HG02840 (cell line): ENCODE measurements around the gene PDE6G.
"Not testable (repeated sequence)": the region's sequence is repeated elsewhere in the genome, so short reads cannot be mapped to it uniquely, and the experiment has no call there.

Experiments used
- ATAC-seq: cut with Tn5 transposase; IDR thresholded peaks from one replicate; pipeline ENCODE4 v1.9.1; 2021; ENCODE audit warnings: mild to moderate bottlenecking, moderate library complexity, moderate number of reproducible peaks; ENCODE audit not compliant: unreplicated experiment, low FRiP score

PDE6G gene

GRCh38 chr17:81638683-81639082, 17.7 kb downstream of the PDE6G start:
- ATAC-seq: no peak

- ATAC-seq: peak; percentile 83
Observed at GRCh38 chr17:81636505-81637288, 19.6 kb downstream of the PDE6G start, which contains the start of the genes NPLOC4 and TSPAN10. NPLOC4 (minus strand) TSS chr17:81637112; CDS start chr17:81636930, 182 bp downstream. TSPAN10 (plus strand) TSS chr17:81637196; CDS start chr17:81642413, 5,217 bp downstream.

- ATAC-seq: peak; percentile 24
Observed at GRCh38 chr17:81635973-81636504, 20.3 kb downstream of the PDE6G start.

- ATAC-seq: no peak
Observed at GRCh38 chr17:81635431-81635830, 20.9 kb downstream of the PDE6G start.

DNA sequence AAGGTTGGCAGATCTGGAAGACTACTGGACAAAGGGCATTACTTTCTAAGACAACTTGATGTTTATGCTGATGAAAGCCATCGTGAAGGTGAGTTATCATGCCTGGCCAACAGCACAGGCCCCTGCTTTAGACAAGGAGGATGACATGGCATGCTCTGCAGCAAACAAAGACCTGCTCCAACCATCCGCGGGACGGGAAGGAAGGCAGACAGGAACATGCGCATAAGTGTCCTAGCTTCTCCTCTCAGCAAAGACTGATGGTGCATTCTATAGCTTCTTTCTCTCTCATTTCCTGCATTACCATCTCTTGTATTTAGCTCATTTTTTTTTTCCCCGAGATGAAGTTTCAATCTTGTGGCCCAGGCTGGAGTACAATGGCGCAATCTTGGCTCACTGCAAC, 24.9 kb downstream of the PDE6G start:
- no peak for ATAC-seq

DNA sequence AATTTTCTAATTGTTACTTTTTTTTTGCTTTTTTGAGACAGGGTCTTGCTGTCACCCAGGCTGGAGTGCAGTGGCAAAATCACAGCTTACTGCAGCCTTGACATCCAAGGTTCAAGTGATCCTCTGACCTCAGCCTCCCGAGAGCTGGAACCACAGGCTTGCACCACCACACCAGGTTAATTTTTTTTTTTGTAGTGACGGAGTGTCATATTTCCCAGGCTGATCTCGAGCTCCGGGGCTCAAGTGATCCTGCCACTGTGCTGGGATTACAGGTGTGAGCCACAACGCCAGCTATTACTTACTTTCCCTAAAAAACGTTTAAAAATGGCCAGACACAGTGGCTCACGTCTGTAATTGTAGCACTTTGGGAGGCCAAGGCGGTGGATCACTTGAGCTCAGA, 26.1 kb downstream of the PDE6G start:
- ATAC-seq: no peak

- no peak for ATAC-seq
Observed at GRCh38 chr17:81621494-81622130, 34.7 kb downstream of the PDE6G start.

GRCh38 chr17:81618307-81618706, 38.0 kb downstream of the PDE6G start:
- not testable (repeated sequence) for ATAC-seq

GRCh38 chr17:81616877-81617276, 39.5 kb downstream of the PDE6G start:
- ATAC-seq: no peak

DNA sequence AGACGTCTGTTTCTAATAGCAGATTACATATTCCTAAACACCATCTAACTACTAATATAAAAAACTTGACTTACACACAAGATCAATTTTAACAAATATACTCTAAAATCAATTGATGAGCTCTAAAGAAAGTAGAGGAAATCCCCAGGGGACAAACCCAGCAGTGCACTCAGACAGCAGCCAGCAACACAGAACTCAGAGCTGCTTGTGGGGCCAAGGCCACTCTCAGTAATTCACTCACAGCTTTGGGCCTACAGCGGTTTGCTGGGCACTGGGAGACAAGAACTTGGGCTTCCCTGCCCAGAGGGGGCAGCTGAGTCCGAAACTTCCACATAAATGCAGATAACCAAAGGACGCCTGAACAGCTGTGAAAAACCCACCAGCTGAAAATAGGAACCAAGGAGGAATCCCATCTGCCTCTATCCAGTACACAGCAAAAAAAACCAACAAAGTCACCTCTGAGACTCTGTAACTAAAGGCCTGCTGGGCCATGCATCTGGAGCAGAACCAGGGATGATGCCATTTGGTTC, 40.9 kb downstream of the PDE6G start:
- ATAC-seq: no peak

DNA sequence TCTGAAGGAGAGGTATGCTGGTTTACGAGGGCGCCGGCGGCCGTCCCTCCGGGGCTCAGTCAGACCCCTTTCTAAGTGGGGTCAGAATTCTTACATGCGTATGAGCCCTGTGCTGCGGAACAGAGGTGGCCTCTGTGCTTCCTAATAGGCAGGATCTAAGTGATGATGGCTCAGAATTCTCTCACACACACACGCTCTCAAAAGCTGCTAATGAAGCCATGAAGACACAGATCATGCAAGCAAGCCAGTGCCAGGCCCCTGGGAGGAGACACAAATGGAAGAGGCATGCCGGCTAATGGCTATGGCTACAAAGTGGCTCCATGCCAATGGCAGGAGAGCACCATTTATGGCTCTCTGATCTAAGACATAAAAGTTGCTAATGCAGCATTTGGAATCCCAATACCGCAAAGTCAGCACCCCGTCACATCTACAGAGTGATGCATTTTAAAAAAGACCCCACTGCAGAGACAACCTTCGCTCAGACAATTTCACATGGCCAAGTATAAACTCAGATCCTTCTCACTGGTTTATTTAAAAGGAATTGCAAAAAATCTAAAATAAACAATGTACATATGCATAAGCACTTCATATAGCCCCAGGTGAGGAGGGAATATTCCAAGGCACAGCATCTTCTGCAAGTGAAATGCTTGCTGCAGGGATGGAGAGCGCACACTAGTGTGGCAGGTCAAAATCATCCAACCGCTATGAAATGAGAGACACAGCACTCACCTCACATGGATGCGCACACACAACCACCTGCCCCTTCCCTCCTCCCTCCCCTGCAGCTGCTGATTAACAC, 44.0 kb downstream of the PDE6G start:
- no peak for ATAC-seq

DNA sequence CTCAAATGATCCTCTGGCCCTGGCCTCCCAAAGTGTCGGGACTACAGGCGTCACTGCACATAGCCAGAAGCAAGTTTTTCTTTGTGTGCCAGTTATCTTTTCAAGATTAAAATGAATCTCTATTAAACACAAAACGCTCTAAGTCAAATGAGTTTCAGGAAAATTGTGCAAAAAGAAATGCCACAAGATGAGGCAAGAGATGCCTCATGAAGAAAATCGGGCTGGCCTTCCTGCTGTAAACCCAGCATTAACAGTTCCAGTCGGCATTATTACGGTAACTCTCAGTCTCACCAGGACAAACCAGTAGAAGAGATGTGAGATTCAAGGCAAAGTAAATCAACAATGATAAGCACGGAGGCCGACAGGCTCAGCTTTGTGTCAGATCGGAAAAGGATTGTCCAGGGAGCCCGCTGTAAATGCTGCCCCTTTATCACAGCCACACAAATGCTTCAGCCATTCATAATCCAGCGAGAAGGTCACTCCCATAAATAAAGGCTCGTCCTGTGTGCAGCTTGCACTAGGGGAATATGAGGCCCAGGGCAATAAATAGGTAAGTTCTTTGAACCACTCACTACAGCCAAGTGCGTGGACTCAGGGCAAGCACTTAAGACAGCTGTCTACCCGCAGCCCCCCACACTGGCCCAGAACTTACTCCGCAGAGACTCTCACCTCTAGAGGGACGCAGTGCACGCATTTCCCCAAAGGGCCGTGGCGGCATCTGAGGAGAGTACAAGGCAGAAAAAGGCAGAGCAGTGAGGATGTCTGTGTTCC, 46.6 kb downstream of the PDE6G start:
- ATAC-seq: no peak

- no peak for ATAC-seq
Observed at GRCh38 chr17:81608605-81609004, 47.7 kb downstream of the PDE6G start.

GRCh38 chr17:81608082-81608481, 48.3 kb downstream of the PDE6G start:
- ATAC-seq: no peak

DNA sequence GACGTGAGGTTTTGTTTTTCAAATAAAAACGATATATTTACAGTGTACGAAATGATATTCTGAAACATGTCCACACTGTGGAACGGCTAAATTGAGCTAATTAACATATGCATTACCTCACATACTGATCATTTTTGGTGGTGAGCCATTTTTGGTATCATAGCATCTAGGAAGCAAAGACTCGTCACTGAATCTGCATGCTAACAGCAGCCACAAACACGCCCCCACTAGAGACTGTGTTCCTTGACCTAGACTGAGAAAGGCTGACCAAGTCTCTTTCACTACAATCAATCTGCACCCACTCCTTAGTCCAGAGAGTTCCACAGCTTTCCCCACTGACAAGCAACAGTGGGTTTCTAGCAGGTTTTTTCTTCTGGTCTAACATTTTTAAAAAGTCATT, 48.9 kb downstream of the PDE6G start:
- no peak for ATAC-seq

GRCh38 chr17:81603846-81604610, 52.3 kb downstream of the PDE6G start:
- no peak for ATAC-seq

DNA sequence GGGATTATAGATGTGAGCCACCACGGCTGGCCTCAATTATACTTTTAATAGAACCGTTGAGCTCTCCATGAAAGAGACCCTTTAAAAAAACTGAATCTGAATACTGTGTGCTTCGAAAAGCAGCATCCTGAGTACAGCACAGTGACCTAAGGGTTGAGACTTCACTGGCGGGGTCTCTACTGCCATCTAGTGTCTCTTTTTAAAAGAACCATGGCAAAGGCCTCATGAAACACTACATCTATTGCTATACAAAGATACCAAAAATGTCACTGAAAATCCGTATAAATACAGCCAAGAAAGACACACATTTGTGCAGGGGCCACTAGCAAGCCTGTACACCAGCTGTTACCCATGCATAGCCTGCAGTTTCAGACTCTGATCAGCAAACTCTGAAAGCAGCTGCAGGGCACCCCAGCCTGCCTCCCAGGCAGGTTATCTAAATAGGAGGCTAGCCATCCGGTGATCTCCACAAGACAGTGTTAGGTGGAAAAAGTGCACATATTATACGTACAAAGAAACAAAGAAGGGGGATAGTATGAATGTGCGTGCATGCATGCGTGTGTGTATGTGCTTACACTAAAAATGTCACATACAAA, 54.7 kb downstream of the PDE6G start:
- no peak for ATAC-seq
